ENCODE results near the gene GOLGA6L10.
"Not testable (repeated sequence)": the region's sequence is repeated elsewhere in the genome, so short reads cannot be mapped to it uniquely, and the experiment has no call there.

Gene GOLGA6L10, protein sequence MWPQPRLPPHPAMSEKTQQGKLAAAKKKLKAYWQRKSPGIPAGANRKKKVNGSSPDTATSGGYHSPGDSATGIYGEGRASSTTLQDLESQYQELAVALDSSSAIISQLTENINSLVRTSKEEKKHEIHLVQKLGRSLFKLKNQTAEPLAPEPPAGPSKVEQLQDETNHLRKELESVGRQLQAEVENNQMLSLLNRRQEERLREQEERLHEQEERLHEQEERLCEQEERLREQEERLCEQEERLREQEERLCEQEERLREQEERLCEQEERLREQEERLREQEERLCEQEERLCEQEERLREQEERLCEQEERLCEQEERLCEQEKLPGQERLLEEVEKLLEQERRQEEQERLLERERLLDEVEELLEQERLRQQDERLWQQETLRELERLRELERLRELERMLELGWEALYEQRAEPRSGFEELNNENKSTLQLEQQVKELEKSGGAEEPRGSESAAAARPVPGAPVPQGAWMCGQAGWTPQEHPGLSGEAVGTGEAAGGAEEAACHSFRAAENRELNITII

DNA sequence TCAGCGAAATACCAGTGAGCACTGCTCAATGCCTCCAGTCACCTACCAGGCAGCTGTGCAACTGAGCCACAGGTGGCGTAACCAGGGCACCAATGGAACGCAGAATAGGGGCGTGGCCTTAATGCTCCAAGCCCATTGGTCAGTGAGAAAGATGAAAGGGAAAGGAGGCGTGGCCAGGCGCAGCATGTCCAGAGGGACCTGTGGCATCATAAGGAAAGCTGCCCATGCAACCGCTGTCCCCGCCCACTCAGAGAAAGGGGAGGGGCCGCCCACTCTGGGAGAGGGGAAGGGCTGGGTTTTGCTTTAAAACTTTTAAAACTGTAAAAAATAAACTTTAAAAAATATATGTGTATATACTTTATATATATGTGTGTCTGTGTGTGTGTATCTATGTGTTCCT is at the start of gene GOLGA6L10:
GOLGA6L10 (minus strand) TSS at position 101 of the 400 bp plus-strand sequence; CDS start at position 1, 100 bp downstream.
- not testable (repeated sequence) for DNase-seq (ENCODE audit: low spot score)

DNA sequence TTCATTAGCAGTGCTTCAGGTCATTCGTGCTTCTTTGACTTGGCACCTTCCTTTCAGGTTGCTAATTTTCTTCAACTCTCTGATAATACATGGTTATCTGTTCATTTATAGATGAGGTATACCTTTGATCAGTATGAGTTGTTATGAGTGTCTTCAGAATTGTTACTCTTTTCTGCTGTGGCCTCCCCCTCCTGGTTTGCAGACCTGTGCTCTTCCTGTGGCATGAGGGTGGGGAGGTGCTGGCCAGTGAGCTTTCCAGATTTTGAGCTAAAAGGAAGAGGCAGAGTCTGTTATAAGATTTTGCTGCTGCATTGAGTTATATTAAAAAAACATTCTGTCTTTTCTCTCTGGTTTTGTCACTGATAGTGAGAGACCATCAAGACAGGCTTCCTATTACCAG is 49.5 kb upstream of the GOLGA6L10 start:
- DNase-seq (ENCODE audit: low spot score), result no peak

DNA sequence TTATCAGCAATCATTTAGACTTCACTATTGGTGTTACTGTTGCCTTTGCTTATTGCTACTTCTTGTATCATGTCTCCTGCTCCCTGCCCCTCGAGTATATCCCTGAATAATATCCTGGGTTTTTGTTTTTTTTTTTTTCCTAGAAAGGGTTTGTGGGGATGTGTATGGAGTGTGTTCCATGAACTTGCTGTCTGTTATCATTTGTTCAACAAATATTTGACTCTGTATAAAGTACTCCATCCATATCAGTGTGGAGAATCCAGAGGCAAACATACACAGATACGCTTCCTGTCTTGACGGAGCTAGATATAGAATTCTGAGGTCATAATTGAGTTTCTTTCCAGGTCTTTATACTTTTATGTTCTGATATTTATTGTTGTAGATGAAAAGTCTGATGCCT is 48.5 kb upstream of the GOLGA6L10 start:
- no peak for DNase-seq (ENCODE audit: low spot score)

DNA sequence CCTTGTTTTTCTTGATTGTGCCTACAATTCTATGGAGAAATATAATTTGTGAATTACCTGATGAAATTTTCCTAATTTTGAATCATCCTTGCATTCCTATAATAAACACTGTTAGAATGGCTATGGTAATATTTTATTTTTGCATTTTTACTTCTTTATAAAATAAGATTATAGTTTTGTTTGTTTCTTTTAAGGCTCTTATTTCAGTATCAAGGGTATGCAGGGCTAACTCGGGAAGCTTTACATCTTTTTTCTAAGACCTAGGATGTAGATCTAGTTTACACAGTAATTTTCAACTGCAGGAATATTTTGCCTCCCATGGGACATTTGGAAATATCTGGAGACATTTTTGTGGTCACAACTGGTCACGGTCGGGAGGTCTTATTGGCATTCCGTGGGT is 46.5 kb upstream of the GOLGA6L10 start:
- not testable (repeated sequence) for DNase-seq (ENCODE audit: low spot score)

DNA sequence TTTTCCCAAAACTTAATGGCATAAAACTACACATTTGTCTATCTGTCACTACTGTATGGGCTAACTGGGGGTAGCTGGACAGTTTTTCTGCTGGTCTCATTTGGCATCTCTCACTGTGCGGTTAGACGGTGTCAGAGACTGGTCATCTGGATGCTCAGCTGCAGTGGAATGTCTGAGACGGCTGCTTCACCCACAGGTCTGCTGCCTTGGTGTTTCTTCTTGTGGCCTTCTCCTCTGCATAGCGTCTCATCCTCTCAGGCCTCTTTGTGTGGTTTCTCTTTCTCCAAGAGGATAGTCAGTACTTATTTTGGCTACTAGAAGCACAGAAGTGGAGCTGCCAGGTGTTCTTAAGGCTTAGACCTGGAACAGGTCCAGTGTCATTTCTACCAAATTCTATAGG is 44.4 kb upstream of the GOLGA6L10 start:
- DNase-seq (ENCODE audit: low spot score), result no peak

DNA sequence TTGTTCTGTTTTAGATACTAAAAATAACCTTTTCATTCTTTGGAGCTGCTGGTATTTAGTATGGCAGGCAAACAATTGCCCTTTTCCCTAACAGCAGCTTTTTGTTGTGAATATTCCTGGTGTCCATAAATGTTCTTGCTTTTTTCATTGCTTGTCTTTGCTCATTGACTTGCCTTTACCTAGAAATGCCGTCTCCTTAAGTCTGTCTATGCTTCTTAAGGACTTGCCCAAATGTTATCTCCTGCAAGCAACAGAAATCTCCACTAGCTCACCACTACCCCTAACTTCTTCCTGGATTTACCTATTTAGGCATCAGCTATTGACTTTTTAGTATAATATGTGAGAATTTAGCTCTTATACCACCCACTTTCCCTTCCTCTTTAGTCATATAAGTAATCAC is 42.8 kb upstream of the GOLGA6L10 start:
- not testable (repeated sequence) for DNase-seq (ENCODE audit: low spot score)

DNA sequence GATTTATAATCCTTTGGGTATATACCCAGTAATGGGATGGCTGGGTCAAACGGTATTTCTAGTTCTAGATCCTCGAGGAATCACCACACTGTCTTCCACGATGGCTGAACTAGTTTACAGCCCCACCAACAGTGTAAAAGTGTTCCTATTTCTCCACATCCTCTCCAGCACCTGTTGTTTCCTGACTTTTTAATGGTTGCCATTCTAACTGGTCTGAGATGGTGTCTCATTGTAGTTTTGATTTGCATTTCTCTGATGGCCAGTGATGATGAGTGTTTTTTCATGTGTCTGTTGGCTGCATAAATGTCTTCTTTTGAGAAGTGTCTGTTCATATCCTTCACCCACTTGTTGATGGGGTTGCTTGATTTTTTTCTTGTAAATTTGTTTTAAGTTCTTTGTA is 40.9 kb upstream of the GOLGA6L10 start:
- not testable (repeated sequence) for DNase-seq (ENCODE audit: low spot score)

DNA sequence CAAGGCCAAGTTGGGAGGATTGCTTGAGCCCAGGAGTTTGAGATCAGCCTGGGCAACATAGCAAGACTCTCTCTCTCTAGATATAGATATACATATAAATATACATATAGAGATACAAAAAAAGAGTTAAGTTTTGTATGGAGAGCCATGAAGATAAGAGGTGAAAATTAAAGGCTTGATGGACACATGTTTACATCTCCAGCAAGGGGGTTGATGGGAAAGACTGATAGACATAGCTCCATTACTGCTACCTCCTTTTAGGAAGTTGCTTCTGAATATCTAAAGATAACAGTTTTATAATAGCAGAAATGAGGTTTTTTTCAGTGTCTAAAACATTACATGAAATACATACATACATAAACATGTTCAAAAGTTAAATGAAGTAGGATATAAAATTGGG is 37.9 kb upstream of the GOLGA6L10 start:
- DNase-seq (ENCODE audit: low spot score), result not testable (repeated sequence)

DNA sequence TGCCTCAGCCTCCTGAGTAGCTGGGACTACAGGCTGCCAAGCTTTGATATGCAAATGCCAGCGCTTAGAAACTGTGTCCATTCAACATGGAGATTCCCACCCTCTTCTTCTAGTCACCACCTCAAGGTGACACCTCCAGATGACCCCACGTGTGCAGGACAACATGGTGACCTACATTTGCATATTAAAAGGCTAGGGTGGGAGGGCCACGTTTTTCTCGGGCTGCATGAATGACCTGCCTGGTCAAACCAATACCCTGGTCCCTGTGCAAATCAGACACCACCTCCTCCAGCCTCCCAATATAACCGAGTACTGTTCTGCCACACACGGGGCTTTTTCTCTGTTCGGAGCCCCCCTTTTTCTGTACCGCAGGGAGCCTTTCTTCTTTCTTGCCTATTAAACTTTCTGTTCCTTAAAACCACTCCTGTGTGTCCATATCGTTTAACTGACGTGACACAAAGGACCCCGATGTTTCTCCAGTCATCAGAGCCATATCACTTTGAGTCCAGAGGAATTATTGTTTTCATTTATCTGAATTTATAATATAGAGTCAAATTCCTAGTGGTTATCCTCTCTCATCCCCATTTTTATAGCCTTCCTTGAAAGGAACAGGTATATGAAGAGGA is 32.2 kb upstream of the GOLGA6L10 start:
- DNase-seq (ENCODE audit: low spot score), result not testable (repeated sequence)

DNA sequence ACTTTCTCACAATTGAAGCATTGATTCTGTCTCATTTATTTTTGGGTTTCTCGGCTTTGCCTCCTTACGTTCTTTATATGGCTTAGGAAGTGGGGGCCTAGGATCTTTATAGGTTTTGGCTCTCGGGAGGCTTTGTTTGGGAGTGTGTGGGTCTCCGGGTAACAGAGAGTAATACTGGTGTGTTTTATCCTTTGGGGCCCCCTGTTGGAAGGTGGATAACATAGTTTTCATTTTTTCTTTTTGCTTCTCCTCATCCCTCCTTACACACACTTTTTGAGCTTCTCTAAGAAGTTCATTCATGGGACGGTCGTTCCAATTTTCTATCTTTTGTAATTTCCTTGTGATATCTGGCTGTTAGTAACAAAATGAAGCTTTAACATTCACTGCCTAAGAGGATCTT is 30.3 kb upstream of the GOLGA6L10 start:
- DNase-seq (ENCODE audit: low spot score), result not testable (repeated sequence)

DNA sequence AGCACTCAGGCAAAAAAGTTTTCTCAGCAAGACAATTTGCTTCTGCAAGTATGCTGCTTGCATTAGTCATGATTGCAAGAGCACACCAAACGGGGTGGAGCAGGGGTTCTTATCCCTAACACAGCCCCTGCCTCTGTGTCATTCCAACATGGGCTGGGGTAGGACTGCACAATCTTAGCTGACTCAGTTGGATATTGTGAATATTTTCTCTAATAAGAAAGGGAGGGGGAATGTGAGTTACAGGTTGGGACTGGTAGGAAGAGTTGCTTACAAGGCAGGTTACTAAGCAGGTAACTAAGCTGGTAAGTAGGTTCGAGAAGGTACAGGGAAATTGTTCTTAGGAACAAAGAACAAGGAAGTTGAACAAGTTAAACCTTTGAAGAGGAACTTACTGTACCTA is 24.4 kb upstream of the GOLGA6L10 start:
- not testable (repeated sequence) for DNase-seq (ENCODE audit: low spot score)

DNA sequence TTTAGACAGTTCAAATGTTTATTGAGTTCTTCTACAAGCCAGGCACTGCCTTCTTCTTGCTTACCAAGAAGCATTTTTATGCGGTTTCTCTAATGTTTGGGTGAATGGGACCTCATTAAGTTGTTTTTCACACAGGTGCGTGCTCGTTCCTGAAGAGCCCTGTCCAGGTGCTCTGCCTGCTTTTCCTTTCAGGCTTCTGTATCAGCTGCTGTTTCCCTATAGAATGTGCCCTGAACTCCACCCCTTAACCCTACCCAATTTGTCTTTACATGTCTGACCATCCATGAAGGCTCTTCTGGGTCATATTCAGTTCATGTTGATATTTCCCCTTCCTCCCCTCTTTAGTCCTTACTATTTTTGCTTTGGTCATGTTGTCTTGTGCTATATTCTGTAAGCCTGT is 22.4 kb upstream of the GOLGA6L10 start:
- DNase-seq (ENCODE audit: low spot score), result no peak

DNA sequence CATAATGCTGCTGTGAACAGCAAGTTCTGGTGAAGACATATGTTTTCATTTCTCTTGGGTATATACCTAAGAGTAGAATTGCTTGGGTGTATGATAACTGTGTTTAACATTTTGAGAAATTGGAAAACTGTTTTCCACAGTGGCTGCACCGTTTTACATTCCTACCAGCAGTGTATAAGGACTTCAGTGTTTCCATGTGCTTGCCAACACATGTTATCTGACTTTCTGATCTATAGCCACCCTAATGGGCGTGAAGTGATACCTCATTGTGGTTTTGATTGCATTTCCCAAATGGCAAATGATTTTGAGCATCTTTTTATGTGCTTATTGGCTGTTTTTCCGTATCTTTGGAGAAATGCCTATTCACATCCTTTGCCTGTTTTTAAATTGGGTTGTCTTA is 18.5 kb upstream of the GOLGA6L10 start:
- not testable (repeated sequence) for DNase-seq (ENCODE audit: low spot score)

DNA sequence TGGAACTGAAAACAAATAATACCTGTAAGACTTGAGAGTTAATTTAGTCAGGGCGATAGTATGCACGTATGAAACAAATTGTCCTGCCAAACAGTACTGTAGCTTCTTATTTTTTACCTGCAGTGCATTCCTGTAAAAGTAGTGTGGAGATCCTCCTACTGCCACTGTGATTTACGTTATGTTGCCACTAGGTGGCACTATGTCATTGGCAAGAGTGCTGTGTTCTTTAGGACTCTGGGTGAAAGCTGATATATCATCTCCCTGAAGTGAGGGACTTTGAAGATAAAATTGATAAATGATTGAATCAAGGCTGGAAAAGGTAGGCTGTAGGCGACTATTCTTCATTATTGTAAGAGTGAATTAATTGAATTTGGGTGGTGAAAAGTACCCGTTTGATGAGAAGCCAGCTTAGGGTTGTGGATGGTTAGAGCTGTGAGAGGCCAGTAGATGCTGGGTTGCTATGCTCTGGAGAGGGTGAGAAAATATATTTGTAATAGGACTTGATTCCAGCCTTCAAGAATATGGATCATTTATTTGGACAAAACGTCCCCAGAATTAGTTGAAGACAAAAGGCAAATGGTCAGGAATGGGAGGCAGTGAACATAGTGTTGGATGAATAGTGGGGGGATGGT is 16.5 kb upstream of the GOLGA6L10 start:
- DNase-seq (ENCODE audit: low spot score), result not testable (repeated sequence)

DNA sequence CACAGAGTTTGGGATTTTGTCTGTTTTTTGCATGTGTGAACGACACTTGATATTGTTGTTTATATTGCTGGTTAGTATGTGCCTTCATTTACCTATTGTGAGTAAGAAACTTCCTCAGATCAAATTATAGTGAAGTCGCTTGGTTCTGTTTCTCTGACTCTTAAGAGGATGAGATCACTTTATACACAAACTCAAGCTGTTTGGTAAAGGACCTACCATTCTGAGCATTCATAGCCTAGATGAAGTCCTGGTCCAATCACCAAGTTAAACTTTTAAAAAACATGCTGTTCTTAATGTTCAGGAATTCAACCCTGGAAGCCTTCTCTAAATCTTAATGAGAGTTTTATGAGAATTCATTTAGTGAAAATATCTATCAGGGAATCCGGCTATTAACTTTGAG is 15.3 kb upstream of the GOLGA6L10 start:
- not testable (repeated sequence) for DNase-seq (ENCODE audit: low spot score)

DNA sequence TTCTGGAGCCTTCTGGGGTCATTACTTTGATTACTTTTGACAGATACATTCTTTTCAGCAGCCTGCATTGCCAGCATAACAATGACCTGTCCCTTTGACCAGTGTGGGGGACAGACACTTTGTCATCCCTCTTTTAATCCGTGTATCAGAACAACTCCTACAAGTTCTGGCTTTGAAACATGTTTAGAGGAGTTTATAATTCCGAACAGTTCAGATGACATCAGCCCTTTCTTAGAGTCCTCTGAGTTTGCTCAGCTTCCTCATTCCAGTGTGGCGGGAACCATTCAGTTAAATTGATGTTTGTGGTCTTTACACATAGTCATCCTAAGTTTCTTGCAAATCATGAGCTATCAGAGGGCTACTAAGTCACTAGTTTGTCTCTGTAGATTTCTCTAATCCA is 13.5 kb upstream of the GOLGA6L10 start:
- DNase-seq (ENCODE audit: low spot score), result not testable (repeated sequence)

DNA sequence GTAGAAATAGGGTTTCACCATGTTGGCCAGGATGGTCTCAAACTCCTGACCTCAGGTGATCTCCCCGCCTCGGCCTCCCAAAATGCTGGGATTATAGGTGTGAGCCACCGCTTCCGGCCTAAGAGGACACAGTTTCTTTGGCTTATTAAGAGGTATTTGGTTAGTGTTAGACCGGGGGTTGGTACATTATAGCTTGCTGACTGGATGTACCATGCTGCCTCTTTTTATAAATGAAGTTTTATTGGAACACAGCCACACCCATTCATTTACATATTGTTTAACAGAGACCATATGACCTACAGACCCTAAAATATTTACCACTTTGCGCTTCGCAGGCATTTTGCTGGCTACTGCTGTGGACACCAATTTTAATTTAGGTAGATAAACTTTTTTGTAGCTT is 11.3 kb upstream of the GOLGA6L10 start:
- DNase-seq (ENCODE audit: low spot score), result not testable (repeated sequence)

DNA sequence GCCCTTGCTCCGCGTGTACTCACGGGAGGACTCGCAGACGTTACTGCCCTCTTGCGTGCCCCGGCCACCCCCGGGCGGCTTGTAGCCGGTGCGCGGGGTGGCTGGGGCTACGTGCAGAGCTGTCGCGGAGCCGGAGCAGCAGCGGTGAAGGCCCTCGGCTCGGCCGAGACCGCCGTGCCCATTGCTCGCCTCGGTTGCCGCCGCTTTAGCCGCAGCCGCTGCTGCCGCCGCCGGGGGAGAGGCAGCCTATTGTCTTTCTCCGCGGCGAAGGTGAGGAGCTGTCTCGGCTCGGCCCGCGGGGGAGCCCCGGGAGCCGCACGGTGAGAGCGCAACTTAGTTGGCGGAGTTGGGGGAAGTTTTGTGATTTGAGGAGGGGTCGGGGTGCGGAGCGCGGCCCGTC is 5.8 kb upstream of the GOLGA6L10 start:
- DNase-seq (ENCODE audit: low spot score), result not testable (repeated sequence)

DNA sequence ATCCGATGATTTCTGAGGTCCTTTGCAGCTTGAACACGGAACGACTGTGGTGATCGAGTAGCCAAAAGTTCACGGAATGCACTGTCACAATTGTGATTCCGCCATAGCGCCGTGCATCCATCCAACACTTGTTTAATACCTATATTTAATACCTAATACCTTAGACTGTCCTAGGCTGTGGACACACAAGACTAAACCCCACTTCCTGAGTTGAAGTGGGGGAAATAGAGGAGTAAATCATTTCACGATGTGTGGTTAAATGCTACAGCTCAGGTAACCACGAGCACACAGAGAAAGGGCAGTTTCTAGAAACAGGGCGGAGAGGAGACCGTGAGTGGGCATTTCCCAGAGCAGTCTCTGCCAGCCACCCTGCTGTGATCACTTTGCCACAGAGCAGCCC is 5.3 kb upstream of the GOLGA6L10 start:
- not testable (repeated sequence) for DNase-seq (ENCODE audit: low spot score)

DNA sequence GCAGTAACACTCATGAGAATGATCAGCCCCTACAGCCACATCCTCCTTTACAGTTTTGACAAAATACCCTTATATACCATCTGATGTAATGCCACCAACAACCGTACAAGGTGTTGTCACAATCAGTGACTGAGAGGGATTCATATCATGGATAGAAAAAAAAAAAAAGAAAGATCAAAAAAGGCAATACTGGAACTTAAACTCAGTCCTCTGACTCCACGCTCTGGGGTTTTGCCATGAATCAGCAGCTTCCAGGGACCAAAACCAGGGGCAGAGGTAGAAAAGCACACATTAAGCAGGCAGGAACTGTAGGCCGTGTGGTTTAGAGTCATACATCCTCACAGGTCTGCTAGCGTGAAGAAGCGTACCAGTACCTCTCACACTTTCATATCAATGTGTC is 1.6 kb downstream of the GOLGA6L10 start:
- DNase-seq (ENCODE audit: low spot score), result not testable (repeated sequence)

DNA sequence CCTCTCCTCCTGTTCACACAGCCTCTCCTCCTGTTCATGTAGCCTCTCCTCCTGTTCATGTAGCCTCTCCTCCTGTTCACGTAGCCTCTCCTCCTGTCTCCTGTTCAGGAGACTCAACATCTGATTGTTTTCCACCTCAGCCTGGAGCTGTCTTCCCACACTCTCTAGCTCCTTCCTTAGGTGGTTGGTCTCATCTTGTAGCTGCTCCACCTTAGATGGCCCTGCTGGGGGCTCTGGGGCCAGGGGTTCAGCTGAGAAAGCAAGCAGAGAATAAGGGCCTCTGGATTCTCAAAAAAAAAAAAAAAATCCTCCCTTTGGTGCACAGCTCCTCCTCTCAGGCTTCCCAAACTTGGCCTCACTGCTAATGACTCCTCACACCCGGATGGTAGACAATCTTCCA is 4.1 kb downstream of the GOLGA6L10 start:
- not testable (repeated sequence) for DNase-seq (ENCODE audit: low spot score)

DNA sequence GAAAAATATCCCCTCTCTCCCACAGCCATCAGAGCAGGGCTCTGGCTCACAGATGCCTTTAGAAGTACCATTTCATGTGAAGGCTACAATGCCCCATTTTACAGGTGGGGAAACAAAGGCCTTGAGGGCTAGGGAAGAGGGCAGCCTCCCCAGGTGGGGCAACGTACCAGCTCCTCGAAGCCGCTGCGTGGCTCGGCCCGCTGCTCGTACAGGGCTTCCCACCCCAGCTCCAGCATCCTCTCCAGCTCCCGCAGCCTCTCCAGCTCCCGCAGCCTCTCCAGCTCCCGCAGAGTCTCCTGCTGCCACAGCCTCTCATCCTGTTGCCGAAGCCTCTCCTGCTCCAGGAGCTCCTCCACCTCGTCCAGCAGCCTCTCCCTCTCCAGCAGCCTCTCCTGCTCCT is 4.9 kb downstream of the GOLGA6L10 start:
- DNase-seq (ENCODE audit: low spot score), result not testable (repeated sequence)

DNA sequence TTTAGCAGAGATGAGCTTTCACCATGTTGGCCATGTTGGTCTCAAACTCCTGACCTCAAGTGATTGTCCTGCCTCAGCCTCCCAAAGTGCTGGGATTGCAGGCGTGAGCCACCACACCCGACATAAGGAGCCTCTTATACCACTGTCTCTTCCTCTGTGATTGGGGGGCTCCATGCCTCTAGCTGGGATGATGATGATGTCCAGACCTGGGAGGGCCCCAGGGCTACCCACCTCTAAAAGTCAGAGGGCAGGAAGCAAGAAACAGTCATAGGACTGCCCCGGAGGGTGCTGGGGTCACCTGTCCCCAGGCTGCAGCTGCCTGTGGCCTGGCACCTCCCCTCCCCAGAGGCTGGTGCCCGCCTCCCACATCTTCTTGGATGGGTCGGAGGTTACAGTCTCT is 5.4 kb downstream of the GOLGA6L10 start:
- not testable (repeated sequence) for DNase-seq (ENCODE audit: low spot score)

Data from HuH-7 (cell line).